ES-I3 (cell line): ENCODE measurements around the gene IP6K2.
A peak's percentile ranks its signal among the peaks of the same experiment; 100 is the strongest.

Experiments
- H3K36me3 ChIP-seq: 2 replicates; pipeline ENCODE4 v1.6.1; 2013; ENCODE audit warnings: mild to moderate bottlenecking, low read length, control low read depth, moderate library complexity; ENCODE audit not compliant: insufficient read depth
- H3K4me1 ChIP-seq: 2 replicates; pipeline ENCODE4 v1.6.1; 2013; ENCODE audit warnings: mild to moderate bottlenecking, control low read depth, low read length; ENCODE audit not compliant: insufficient read depth
- H3K9ac ChIP-seq: 2 replicates; pipeline ENCODE4 v1.6.1; 2013; ENCODE audit warnings: low read depth, mild to moderate bottlenecking, low read length, moderate library complexity
- H3K9me3 ChIP-seq: 2 replicates; pipeline ENCODE4 v1.6.1; 2013; ENCODE audit warnings: mild to moderate bottlenecking, low read length, moderate library complexity; ENCODE audit not compliant: control insufficient read depth, insufficient read depth

Gene IP6K2

DNA sequence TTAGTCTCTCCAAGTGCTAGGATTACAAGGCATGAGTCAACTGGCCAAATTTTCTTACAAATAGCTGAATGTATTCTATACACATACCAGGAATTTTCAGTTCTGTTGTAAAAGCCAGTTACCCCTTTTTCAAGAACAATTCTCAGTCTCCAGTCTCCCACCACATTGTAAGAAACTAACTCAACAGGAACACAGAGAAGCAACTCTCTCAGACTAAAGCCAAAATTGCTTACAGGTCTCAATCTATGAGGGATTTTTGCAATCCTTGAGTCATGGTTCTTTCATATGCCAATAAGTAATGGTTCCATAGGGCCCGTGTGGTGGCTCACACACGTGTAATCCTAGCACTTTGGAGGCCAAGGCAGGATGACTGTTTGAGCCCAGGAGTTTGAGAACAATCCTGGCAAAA lies 8.5 kb downstream of the IP6K2 start:
- H3K9ac ChIP-seq = no peak overlapping the region
- H3K36me3 ChIP-seq = peaks cover 18% of the 10 kb centered on the region
- no peaks in the 10 kb centered on the region for H3K9me3 ChIP-seq
- H3K4me1 ChIP-seq = peaks cover 14% of the 10 kb centered on the region

DNA sequence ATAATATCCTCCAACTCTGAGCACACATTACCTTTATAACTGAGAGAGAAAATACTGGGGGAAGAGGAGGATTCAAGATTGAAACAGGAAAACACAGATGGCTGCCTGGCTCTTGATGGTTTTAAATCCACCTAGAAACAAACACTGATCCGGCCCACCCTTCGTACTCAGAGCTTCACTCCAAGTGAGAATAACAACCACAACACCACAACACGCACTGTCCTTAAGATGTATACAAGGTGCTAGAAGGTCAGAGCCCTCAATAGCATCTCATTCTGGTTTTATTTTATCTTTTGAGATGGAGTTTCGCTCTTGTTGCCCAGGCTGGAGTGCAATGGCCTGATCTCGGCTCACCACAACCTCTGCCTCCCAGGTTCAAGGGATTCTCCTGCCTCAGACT lies 9.9 kb downstream of the IP6K2 start:
- peaks cover 23% of the 10 kb centered on the region for H3K4me1 ChIP-seq
- H3K9ac ChIP-seq = no peak overlapping the region
- H3K36me3 ChIP-seq = peaks cover 14% of the 10 kb centered on the region
- no peaks in the 10 kb centered on the region for H3K9me3 ChIP-seq

DNA sequence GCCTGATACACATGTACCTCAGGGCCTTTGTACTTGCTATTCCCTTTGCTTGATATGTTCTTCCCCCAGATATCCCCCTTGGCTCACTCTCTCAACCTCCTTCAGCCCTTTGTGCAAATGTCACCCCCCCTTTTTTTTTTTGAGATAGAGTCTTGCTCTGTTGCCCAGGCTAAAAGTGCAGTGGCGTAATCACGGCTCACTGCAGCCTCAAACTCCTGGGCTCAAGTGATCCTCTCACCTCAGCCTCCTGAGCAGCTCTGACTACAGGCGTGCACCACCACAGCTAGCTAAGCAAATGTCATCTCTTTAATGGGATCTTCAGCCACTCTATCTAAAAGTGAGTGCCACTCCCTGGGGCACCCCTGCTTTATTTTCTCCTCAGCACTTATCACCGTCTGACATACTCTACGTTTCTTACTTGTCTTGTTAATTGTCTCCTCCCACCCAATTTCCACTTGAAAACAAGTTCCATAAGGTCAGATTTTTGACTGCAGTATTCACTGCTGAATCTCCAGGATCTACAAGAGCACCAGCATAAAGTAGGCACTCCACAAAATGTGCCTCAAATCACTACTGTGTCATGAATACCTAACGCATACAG lies 14.6 kb downstream of the IP6K2 start:
- peaks cover 24% of the 10 kb centered on the region for H3K4me1 ChIP-seq
- H3K36me3 ChIP-seq = no peaks in the 10 kb centered on the region; the same call in 1 of the 2 replicates
- H3K9me3 ChIP-seq = no peaks in the 10 kb centered on the region
- H3K9ac ChIP-seq = no peak overlapping the region

DNA sequence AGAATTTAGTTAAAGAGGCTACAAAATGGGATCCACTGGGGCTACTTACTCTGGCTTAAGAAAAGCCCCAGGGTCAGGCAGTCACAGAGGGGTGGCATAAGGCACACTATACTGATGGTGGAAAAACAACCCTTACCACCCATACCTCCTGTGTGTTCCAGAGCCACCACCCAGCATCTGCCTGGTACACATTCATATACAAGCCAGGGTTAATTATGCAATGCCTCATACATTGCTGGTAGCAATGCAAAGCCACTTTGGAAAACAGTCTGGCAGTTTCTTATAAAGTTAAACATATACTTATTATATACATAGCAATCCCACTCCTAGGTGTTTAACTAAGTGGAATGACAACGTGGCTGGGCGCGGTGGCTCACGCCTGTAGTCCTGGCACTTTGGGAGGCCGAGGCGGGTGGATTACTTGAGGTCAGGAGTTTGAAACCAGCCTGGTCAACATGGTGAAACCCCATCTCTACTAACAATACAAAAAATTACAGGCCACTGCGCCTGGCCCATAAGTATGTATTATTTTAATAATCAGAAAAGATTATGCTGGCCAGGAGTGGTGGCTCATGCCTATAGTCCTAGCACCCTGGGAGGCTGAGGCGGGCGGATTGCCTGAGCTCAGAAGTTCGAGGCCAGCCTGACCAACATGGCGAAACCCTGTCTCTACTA lies 16.2 kb downstream of the IP6K2 start:
- no peak overlapping the region for H3K9ac ChIP-seq
- H3K36me3 ChIP-seq = no peaks in the 10 kb centered on the region
- H3K9me3 ChIP-seq = no peaks in the 10 kb centered on the region
- H3K4me1 ChIP-seq = peaks cover 27% of the 10 kb centered on the region

DNA sequence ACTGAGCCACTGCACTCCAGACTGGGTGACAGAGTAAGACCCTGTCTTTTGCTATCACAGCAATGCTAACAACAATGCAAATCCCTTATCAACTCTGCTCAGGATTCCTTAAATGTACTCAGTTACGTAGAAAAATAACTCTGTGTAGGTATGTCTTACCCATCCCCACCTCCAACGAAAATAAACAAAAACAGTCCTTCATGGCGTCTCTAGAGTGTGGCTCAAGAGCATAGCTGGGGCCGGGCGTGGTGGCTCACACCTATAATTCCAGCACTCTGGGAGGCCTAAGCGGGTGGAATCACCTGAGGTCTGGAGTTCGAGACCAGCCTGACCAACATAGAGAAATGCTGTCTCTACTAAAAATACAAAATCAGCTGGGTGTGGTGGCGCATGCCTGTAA lies 18.1 kb downstream of the IP6K2 start:
- Histone ChIP-seq H3K9ac (no peak overlapping the region), H3K4me1 (peaks cover 38% of the 10 kb centered on the region), H3K9me3 (no peaks in the 10 kb centered on the region), H3K36me3 (peaks cover 9% of the 10 kb centered on the region)

DNA sequence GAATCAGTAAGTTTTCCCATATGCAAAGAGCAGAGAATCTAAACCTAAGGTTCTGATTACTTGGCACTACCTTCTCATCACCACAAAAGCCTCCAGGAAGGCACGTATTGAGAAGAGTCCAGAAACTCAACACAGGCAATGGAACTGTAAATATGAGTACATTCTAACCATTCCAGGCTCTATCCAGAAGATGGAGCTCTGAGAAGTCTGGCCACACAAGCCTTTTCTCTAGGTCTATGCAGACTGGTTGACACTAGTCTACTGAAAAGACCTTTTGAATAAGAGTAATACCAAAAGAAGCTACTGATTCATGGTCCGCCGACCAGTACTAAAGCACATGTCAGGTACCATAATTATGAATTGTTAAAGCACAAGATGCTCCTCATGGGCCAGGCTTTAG lies 19.1 kb downstream of the IP6K2 start:
- Histone ChIP-seq H3K9me3 (no peaks in the 10 kb centered on the region), H3K9ac (no peak overlapping the region), H3K36me3 (peaks cover 19% of the 10 kb centered on the region), H3K4me1 (peaks cover 39% of the 10 kb centered on the region)

DNA sequence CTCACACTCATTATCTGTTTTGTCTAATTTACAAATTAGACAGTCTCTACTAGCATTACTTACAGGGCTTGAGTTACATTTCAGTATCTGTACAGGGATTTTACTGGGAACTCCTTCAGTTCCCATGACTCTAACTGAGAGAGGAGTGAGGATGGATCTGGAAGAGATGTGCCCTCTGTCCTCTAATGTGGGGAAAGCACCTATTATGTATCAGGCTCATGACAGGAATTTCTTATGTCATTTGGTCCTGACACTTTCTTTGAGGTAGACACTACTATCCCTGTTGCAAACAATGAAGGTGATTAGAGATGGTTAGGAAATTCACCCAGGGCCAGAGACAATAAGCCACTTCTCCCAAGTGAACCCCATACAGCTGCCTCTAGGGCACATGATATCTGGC lies 20.4 kb downstream of the IP6K2 start:
- Histone ChIP-seq H3K36me3 (peaks cover 31% of the 10 kb centered on the region), H3K4me1 (peaks cover 28% of the 10 kb centered on the region; the same call in 1 of the 2 replicates), H3K9me3 (no peaks in the 10 kb centered on the region), H3K9ac (no peak overlapping the region)

DNA sequence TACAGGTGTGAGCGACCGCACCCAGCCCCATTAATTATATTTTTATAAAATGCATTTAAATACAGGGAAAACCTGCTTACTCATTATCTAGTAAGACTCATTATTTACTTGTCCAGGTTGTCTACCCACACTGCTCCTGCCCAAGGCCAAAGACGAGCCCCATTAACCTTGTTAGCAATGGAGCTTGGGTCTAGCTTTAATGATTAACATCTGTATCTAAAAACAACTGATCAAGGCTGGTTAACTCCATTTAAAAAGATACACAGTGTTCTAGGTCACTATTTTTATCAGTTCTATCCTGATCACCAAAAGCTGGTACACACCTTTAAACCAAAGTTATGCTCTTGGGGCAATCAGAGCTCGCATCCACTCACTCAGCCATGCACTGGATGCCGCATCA lies 20.9 kb downstream of the IP6K2 start:
- Histone ChIP-seq H3K4me1 (peaks cover 28% of the 10 kb centered on the region; the same call in 1 of the 2 replicates), H3K36me3 (peaks cover 31% of the 10 kb centered on the region), H3K9ac (no peak overlapping the region), H3K9me3 (no peaks in the 10 kb centered on the region)

DNA sequence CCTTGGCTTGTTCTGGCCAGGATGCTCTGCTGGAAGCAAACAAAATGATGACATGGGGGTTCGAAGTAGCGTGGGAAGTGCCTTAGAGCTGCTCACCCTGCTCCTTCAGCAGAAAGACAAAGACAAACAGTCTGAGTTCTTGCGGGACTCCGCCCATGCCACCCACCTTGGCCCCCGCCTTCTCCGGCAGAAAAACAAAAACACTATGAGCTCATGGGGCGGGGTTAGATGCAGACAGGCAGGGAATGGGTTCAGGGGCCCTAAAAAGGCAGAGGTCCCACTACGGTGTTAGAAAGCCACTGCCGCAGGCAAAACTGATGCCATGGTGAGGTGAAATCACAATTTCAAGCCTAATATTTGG lies 21.6 kb downstream of the IP6K2 start:
- Histone ChIP-seq H3K9ac (peak overlapping the region; percentile 40; the same call in 1 of the 2 replicates), H3K9me3 (no peaks in the 10 kb centered on the region), H3K4me1 (peaks cover 23% of the 10 kb centered on the region; the same call in 1 of the 2 replicates), H3K36me3 (peaks cover 37% of the 10 kb centered on the region)

DNA sequence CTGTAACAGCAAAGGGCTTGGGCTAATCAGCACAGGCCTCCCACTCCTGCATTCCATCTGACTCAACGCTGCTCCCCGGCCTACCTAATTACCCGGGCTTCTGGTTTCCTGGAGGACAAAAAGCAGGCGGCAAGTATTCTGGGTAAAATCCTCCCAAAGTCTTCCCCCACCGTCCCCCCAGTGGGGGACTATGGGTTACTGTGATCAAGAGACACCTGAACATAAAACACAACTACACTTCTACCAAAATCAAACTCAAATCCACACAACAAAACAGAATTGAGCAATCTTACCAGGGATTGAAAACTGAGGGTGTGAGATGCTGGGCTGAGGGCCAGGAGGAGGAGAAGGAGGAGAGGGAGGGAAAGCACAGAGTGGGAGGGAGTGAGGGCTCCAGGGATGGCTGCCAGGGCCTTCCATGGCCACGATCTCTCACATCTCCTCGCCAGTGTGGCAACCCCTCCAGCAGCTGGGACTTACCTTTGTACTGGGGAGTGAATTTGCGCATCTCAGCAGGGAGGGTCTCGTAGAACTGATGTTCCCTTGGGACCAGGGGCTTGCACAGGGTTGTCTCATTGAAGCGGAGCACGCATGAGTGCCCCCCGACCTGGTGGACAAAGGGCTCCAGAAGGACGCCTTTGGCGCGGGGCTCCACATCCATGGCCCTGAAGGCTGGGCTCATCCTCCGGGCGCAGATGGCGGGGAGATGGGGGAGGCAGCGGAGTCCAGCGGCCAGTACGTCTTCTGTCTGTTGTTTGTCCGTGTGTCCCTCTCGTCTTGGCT lies 22.2 kb downstream of the IP6K2 start:
- H3K36me3 ChIP-seq = peaks cover 37% of the 10 kb centered on the region
- peak overlapping the region; percentile 40 for H3K9ac ChIP-seq
- peaks cover 21% of the 10 kb centered on the region; the same call in 1 of the 2 replicates for H3K4me1 ChIP-seq
- H3K9me3 ChIP-seq = no peaks in the 10 kb centered on the region

DNA sequence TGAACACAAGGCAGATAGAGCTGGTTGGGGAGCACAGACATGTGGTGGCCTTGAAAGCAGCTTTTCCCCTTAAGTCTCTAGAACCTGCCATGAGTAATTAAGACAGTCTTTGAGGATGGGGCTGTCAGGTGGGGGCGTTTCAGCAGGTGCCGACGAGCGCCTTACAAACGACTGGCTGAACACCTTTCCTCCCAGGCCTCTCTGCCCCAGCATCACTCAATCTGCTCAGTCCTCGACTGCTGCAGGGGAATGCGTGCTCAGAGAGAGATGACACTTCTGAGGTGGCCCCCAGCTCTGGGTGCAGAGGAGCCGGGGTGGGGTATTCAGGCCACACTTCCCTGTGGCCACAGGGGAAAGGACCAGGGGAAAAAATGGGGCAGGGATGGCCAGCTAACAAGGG lies 23.2 kb downstream of the IP6K2 start:
- H3K36me3 ChIP-seq = peaks cover 46% of the 10 kb centered on the region
- peaks cover 21% of the 10 kb centered on the region; the same call in 1 of the 2 replicates for H3K4me1 ChIP-seq
- no peaks in the 10 kb centered on the region for H3K9me3 ChIP-seq
- no peak overlapping the region for H3K9ac ChIP-seq

DNA sequence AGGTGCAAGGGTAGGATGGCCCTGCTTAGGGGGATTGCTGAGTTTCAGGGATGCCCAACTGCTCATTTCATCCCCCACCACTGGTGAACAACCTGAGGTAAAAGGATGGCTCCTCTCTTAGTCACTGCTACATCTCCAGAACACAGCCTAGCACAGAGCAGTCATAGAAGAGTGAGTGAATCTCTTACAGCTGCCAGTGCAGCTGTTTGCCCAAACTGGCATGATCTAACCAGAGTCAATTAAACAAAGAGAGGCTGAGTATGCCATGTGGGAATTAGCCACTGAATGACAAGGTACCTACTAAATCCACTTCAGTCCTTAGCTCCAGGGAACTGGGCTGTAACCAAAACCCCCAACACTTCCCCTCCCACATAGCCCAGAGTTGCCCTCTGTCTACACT lies 24.5 kb downstream of the IP6K2 start:
- Histone ChIP-seq H3K9me3 (no peaks in the 10 kb centered on the region), H3K36me3 (peaks cover 50% of the 10 kb centered on the region), H3K4me1 (peaks cover 21% of the 10 kb centered on the region; the same call in 1 of the 2 replicates), H3K9ac (no peak overlapping the region)

DNA sequence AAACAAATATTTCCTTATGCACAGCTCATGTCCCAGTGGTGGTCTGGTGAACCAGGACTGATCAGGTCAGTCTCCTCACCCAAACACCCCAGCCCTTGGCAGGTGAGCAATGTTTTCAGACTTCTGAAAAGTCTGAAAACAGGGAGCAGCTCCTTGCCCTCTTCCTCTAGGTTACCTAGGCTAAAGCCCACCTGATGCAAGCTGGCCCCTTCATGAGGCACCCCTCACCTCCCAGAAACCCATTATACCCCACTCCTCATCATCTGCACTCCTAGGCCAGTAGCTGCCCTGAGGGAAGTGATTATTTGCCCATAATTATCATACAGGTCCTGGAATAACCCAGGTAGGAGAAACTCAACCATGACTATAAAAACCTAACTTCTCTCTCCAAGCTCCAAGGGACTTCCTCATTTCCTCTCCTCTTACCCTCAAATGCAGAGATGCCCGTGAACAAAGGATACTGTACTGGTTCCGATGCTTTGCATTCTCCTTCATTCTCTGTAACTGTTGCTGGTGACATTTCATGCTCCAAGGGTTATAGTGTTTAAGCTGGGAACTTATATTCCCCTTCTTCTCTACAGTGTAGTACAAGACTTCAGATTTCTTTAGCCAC lies 26.1 kb downstream of the IP6K2 start:
- Histone ChIP-seq H3K36me3 (peaks cover 50% of the 10 kb centered on the region), H3K4me1 (peaks cover 17% of the 10 kb centered on the region; the same call in 1 of the 2 replicates), H3K9ac (no peak overlapping the region), H3K9me3 (no peaks in the 10 kb centered on the region)

DNA sequence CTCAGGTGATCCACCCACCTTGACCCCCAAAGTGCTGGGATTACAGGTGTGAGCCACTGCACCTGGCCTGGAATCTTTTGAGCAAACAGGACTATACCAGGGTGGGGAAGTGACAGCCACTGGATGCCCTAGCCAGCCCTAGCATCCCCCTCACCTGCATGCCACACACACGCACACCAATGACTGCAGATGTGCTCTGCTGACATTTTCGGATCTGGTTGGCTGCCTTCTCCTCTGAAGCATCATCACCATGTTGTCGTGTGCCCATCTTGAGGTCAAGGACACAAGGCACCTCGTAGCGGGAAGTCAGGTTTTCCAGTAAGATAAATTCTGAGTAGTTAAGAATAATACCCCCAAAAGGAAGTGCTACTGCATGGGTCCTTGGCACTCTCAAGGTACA lies 27.6 kb downstream of the IP6K2 start:
- H3K4me1 ChIP-seq = peaks cover 13% of the 10 kb centered on the region
- H3K36me3 ChIP-seq = peaks cover 46% of the 10 kb centered on the region
- H3K9ac ChIP-seq = no peak overlapping the region
- no peaks in the 10 kb centered on the region for H3K9me3 ChIP-seq
